Stimulated activated CD8-positive, alpha-beta memory T cell treated with anti-CD3 and anti-CD28 coated beads, Interleukin-15, amount 100 ng/mL, for 24 hours (primary cell): ENCODE results near the gene TTLL11.
"Not testable (repeated sequence)": the region's sequence is repeated elsewhere in the genome, so short reads cannot be mapped to it uniquely, and the experiment has no call there.

ENCODE experiments used
- DNase-seq: peaks from one replicate; pipeline ENCODE4 v3.0.0-alpha.2; 2020; ENCODE audit warnings: low read depth

Gene TTLL11

DNA sequence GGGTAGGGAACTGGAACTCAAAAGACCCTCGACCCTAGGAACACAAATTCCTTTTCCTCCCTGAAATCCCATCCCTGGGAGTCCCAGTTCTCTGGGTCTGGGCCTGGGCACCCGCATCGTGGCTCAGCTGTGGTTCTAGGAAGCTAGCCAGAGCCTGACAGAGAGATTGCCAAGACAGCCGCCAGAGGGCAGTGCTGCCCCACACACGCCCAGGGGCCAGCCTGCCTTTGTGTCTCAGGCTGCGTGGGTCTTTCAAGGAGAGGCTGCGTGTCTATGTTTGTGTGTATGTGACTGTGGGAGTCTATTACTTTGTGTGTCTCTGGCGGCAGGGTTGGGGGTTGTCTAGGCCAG lies 32.0 kb upstream of the TTLL11 start:
- DNase-seq = peak; percentile 51

DNA sequence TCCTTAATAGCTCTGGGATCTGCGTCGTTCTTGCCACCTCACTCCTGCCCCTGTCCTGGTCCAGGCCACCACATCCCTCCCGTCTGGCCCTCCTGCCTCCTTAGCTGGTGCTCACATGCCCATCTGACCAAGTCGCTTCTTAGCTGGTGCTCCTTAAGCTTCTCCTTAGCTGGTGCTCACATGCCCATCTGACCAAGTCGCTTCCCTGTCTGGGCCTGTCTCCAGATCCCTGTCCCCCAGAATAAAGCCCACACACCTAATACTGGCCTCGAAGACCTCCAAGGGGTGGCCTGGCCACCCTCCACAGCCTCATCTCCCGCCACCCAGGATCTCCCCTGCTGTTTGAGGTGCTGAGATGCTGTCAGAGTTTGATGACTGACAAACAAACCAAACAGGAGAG lies 31.4 kb upstream of the TTLL11 start:
- no peak for DNase-seq

DNA sequence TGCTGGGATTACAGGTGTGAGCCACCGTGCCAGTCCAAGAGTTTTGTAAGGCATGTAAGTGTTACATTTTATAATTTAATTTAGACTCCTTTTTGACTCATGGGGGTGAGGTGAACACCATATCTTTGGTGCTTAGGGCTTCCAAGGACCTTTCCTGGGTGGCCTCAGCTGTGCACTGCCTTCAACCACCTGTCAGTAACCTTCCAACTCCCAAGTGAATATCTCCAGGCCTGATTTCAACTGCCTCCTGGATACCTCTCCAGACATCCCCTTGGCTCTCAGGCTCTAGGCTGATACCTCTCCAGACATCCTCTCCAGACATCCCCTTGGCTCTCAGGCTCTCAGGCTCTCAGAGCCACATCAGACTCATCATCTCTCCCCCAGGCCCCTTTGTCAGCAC lies 30.9 kb upstream of the TTLL11 start:
- DNase-seq = no peak

DNA sequence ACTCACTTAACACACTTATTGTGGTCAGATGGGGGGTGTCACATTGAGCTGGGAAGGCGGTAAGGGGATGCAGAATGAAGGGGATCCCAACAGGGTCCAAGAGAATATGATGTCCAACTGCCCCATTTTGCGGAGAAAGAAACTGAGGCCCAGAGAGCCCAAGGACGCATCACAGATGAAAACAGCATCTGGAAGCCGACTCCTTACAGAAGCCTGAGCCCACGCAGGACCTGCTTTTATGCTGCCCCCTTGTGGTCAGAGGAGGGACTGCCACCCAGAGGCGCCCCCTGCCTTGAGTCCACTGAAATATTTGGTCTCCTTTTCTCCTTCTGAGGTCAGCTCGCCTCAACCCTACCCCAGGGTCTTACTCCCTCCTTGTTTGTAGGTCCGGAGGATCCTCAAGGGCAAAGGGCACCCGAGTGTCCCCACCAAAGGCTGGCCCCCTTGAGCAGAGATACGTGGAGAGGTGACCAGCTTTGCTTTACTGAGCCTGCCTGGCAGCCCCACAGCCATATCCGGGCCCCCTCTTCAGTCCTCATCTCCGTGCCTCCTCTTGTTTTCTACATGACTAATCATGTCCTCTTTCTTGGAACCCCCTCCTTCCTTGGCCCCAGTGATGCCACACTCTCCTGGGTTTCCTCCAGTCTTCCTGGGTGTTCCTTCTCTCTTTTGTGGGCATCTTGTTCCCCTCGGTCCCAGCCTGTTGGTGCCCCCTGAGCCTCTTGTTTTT lies 30.0 kb upstream of the TTLL11 start:
- peak; percentile 62 for DNase-seq

DNA sequence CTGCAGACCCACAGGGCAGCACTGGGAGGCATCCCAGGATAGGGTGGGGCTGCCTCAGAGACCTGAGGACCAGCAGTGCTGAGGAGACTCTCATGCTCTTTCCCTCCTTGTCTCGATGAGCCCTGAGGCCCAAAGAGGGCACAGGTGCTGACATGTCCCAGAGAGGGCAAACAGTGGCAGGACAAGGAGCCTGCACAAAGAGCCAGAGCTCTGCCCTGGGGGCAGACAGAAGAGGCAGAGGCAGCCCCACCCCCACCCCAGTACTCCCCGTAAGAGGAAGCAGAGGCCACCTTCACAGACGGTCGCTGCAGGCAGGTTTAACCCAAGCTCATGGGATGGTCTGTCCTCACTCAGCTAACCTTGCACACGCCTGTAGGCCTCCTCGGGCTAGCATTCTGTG lies 29.4 kb upstream of the TTLL11 start:
- DNase-seq = no peak

DNA sequence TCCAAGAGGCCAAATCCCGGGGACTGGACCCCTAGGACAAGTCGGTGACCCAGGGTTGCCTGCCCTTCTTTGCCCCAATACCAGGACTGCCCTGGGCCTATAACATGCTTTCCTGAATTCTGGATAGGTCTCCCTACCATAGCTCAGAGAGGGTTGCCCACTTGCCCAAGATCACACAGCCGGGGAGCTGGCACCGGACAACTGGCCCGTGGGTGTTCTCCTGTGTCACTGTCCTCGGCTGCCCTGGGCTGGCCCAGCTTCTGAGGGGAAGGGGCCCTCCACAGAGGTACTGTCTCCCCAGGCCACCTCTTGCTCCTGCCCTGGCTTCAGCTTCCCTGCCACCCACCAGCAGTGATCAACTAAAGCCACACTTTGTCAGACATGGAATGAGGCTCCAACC lies 28.8 kb upstream of the TTLL11 start:
- DNase-seq = no peak

DNA sequence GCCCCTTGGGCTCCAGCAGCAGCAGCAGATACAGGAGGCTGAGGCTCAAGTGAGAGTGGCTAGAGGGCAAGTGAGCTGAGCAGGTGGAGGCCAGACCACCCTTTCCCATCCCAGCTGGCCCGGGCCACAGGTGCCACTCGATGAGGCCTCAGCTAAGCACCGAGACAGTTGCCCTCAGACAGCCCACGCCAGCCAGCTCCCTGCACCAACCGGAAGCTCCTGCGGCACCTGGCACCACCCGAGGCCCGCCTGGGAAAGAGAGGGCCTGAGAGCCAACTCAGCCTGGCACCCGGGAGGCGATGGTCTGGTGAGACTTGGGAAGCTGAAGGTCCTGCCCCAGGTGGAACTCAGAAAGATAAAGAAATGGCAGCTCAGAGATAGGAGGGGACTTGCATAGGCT lies 28.3 kb upstream of the TTLL11 start:
- no peak for DNase-seq

DNA sequence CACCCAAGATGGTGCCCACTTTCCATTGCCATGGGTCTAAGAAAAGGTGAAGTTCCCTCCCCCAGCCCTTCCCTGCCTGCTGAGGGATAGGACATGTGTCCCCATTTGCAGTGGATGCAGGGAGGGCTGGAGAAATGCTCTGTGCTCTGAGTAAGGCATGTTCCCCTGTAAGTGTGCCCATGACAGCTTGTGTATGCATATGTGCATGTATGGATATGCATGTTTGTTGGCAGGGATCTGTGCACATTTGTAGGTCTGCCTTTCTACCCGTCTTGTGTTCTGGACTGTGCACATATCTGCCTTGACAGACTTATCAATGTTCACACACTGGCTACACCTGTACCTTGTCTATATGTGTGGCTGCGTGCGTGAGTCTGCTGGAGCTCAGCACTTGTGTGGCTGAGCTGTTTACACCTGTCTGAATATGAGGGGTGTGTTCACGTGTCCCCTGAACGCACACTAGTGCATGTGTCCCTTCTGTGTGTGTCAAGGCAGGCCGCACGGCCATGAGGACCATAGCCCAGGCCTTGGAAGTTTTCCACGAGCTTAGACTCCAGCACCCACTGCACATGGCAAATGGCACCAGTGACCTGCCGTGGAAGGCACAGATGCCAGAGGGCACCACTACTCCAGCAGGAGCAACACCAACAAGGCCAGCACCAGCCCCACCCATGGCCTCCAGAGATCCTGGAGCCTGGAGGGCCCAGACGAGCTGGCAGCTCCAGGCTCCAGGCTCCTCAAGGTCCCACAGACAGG lies 27.4 kb upstream of the TTLL11 start:
- no peak for DNase-seq

DNA sequence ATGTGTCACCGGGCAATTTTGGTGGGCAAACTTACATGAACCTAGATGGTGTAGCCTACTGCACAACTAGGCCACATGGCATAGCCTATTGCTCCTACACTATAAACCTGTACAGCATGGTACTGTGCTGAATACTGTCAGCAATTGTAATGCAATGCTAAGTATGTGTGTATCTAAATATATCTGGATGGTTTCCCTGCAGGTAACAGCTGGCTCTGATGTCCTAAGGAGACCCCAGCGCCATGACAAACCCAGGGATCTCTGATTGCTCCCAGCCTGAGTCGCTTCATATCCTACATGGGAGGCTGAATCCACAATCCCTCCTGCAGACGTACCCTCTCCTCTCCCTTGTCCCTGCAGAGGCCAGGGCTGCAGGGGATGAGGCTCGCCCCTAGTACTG lies 26.6 kb upstream of the TTLL11 start:
- DNase-seq = no peak

DNA sequence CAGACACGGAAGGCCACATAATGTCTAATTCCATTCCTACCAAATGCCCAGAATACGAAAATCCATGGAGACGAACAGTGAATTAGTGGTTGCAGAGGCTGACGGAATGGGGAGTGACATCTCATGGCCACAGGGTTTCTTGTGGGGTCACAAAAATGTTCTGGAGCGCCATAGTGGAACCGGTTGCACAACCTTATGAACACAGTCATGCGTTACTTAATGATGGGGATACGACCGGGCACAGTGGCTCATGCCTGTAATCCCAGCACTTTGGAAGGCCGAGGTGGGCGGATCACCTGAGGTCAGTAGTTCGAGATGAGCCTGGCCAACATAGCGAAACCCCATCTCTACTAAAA lies 26.0 kb upstream of the TTLL11 start:
- DNase-seq = no peak

DNA sequence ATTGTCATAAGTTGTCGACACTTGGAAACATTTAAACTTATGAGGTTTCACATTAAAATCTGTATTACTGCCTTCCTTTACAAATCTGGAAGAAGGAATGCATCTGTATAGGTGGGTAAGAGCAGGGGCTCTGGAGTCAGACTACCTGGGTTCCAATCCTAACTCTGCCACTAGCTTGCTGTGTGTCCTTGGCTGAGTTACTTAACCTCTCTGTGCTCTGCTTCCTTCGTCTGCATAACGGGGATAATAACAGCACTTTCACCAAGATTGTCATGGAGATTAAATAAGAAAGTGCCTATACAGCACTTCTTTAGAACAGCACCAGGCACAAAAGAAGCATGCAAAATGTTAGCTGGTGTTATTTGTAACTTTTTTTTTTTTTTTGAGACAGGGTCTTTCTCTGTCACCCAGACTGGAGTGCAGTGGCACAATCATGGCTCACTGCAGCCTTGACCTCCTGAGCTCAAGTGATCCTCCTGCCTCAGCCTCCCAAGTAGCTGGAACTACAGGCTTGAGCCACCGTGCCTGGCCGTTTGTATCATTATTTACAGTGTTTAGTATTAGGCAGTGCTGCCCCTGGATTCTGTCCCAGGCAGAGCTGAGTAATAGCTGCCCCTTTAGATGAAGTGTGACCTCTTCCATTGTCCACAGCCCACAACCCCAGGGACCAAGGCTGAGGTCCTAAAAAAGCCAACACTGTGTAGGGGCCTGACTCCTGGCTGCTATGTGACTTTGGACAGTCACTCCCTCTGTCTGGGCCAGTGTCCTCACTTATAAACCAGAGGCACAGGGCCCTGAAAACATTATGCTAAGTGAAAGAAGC lies 25.4 kb upstream of the TTLL11 start:
- no peak for DNase-seq

DNA sequence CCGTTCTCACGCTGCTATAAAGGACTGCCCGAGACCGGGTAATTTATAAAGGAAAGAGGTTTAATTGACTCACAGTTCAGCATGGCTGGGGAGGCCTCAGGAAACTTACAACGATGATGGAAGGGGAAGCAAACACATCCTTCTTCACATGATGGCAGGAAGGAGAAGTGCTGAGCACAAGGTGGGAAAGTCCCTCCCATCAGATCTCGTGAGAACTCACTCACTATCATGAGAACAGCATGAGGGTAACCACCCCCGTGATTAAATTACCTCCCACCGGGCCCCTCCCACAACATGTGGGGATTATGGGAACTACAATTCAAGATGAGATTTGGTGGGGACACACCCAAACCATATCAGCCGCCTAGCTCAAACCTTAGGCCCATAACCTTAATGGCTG lies 24.1 kb upstream of the TTLL11 start:
- not testable (repeated sequence) for DNase-seq

DNA sequence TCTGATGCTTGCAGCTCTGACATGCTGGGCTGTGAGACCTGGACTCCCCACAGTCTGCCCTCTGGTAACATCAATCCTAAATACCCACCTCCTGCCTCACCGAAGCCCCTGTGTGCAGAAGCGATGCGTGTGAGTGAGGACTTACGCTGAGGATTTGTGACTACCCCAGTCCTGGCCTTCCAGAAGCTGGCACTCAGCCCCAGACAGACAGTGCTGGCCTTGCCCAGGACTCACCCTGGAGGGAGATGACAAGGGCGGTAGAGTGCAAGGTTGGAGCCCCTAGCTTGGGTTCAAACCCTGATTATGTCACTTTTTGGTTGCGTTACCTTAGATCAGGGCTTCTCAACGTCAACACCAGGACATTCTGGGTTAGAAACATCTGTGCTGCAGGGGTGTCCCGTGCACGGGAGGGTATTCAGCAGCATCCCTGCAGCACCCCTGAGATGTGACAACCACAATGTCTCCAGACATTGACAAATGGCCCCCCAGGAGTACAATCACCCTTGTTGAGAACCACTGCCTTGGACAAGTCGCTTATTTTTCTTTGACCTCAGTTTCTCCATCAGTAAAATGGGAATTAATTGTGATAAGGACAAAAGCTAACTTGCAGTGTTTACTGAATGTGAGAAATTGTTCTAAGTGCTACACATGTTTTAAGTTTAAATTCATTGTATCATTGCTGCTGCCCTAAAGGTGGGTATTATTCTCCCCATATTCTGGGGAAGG lies 23.5 kb upstream of the TTLL11 start:
- no peak for DNase-seq

DNA sequence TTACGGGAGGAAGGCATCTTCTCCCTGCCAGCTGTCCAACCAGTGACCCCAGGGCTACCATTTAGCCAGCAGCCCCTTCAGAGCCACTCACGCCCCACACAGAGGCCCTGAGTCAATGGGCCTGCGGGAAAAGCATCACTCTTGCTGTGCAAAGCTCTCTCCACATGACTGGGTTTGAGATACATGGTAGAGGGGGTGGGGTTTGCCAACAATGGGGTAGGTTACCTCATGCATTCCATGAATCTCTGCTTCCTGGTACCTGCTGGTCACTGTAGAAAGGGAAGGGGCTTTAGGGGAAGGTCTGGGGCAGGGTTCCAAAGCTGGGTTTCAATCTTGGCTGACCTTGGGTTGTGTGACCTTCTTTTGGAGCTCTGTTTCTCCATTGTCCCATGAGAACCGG lies 22.9 kb upstream of the TTLL11 start:
- DNase-seq = no peak

DNA sequence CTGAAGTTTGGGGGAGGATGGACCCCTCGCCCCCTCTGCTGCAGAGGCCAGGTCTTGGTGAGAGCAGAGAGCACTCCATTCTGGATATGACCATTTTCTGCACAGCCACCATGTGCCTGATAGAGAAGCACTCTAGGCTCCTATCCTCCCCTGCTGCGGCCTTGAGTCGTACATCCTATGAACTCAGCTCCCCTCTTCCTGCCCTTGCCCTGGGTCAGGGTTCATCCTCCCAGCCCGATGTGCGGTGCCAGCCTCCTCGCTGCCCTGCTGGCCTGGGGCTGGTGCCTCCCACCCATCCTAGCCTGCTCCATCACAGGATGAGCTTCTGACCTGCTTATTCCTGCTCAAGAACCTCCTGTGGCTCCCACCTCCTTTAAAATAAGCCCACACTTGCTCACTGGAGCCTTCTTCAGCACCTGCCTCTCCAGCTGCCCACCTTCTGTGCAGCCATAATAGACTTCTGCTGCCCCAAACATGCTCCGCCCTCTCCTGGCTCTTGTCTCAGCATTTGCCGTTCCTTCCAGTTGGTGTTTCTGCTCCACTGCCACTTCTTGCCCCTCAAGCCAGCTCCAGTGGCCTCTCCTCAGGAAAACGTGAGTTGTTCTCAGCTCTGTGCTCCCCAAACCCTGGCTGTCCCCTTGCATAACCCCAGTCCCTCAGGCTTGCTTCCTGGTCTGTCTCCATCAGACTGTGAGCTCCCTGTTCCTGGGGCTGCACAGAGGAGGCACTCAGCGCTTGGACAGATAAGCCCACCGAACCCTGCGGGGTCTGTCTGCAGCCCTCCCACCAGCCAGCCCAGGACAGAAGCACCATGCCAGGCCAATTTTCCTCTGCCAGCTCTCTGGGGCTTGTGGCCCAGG lies 22.3 kb upstream of the TTLL11 start:
- DNase-seq = no peak

DNA sequence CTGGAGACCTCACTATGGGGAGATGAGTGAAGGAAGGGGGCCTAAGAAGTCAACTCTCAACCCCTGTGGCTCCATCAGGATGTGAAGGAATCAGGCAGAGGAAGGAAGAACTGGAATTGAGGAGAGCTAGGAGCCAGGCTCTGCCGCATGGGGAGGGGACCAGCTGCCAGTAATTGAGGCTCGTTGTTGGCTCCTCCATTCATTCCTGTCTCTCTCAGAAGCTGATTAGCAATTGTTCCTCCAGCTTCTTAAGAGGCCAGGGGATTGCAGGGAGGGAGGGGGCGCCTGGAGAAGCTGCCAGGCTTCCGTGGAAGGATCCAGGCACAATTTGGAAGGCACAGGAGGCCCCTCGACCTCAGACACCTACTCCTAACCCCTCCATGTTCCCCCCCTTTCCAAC lies 20.5 kb upstream of the TTLL11 start:
- DNase-seq = no peak

DNA sequence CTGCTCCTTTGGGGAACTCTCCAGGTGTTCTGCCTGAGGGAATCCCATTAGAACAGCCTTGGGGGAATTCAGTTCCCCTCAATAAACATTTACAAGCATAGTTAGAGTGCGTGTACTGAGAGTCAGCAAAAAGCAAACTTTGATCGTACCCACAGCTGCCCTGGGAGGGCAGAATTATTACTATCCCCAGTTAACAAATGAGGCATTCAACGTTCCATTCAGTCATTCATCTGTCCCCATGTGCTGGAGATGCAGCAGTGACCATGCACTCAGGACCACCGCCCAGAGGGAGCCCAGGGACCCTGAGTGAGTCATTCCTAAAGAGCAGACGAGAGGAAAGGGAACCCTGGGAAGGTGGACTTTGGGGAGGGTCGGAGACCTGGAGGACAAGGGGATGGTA lies 19.1 kb upstream of the TTLL11 start:
- DNase-seq = no peak

DNA sequence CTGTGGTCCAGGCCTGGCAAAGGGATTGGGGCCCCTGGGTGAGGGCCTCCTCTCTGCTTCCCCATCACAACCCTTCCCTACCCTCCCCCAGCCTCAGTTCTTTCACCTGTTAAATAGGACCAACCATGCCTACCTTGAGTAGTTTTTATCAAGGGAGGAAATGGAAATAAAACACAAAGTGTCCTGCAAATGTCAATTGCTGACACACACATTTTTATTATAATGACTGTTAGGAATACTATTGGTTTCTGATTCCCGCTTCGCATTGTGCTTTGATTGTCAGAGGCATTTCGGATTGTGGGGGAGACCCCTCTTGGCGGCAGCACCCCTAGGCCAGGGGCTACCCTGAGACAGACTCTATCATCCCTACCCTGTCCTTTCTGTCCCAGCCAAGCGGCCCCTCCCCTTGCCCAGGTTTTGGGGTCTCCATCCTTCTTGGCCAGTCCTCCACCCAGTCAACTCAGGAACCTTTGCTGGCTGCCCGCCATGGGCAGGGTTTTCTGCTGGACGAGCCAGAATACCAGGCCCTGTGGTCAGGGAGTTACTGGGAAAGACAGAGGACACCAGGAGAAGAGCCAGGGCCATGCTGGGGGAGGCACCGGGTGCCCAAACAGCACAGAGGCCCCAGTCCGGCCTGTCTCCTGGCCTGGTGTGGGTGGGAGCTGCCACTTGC lies 18.4 kb upstream of the TTLL11 start:
- no peak for DNase-seq

DNA sequence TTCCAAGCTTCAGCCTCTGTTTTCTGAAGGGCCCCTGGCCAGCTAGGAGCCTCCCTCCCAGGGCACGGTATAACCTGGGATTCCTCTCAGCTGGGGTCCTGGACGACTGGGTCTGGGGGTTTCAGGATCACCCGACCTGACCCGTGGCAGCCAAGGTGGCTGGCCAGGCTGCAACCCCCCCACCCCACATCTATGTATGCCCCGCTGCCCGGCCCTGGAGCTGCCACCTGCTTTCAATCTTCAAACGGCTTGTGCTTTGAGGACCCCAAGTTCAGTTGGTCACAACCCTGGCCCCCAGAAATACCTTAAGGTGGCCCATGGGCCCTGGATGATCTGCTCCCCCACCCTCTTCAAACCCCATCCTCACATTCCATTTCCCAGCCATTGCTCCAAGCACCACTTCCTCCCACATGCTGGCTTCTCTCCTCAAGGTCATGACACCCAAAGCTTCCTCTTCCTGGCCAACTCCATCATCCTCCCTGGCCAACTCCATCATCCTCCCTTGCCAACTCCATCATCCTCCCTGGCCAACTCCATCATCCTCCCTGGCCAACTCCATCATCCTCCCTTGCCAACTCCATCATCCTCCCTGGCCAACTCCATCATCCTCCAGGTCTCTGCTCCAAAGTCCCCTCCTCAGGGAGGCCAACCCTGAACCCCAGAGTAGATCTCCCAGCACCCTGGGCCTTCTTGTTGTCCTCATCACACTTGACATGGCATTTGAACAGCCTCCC lies 17.2 kb upstream of the TTLL11 start:
- no peak for DNase-seq
